ENCODE results near the gene ARG2. TPM values are rescaled to one million over a fixed set of nuclear protein-coding genes. Genes with fewer than 3 reads are reported as not detected.

ARG2 gene
- total and polyA plus RNA-seq, 3 donors from 2014 or later, result 3.8 to 5.3 (median 5.1) TPM

- Histone ChIP-seq H3K27me3 (no peaks in the 10 kb centered on the region), H3K36me3 (ENCODE audit: low read depth, missing control alignments) (no peaks in the 10 kb centered on the region), H3K4me3 (no peak overlapping the region), H3K9me3 (no peaks in the 10 kb centered on the region), H3K4me1 (no peaks in the 10 kb centered on the region), H3K27ac (no peak overlapping the region)
- WGBS, 2 donors, result 63 to 81% methylated on average over 1 of the region's 1 CpG
- TF ChIP-seq POLR2A (IDR thresholded peaks at IDR 0.05) (no peak), CTCF (IDR thresholded peaks at IDR 0.05) (no peak)
- intact Hi-C loops (cut with DNase I; ENCODE audit: low total_unique reads), result no loop called here
- DNase-seq, result no peak
Measured at GRCh38 chr14:67643713-67644112, 24.0 kb downstream of the ARG2 start.

GRCh38 chr14:67644428-67644827 is 24.7 kb downstream of the ARG2 start:
- no peak for DNase-seq
- Histone ChIP-seq H3K4me3 (no peak overlapping the region), H3K36me3 (ENCODE audit: low read depth, missing control alignments) (no peaks in the 10 kb centered on the region), H3K27ac (no peak overlapping the region), H3K27me3 (no peaks in the 10 kb centered on the region), H3K4me1 (no peaks in the 10 kb centered on the region), H3K9me3 (no peaks in the 10 kb centered on the region)
- WGBS, 2 donors, result 93 to 94% methylated on average over 2 of the region's 2 CpGs
- intact Hi-C loops (cut with DNase I; ENCODE audit: low total_unique reads), result no loop called here
- TF ChIP-seq CTCF (IDR thresholded peaks at IDR 0.05), result no peak
- TF ChIP-seq POLR2A (IDR thresholded peaks at IDR 0.05), result no peak

- H3K9me3 ChIP-seq, result no peaks in the 10 kb centered on the region
- H3K4me1 ChIP-seq, result no peaks in the 10 kb centered on the region
- no peaks in the 10 kb centered on the region for H3K27me3 ChIP-seq
- no peaks in the 10 kb centered on the region for H3K36me3 ChIP-seq (ENCODE audit: low read depth, missing control alignments)
- H3K27ac ChIP-seq, result no peak overlapping the region
- no peak overlapping the region for H3K4me3 ChIP-seq
- no peak for TF ChIP-seq POLR2A (IDR thresholded peaks at IDR 0.05)
- TF ChIP-seq CTCF (IDR thresholded peaks at IDR 0.05), result no peak
- intact Hi-C loops (cut with DNase I; ENCODE audit: low total_unique reads), result no loop called here
- WGBS, 2 donors, result 84% methylated on average over 5 of the region's 5 CpGs
- DNase-seq, result no peak
Measured at GRCh38 chr14:67645414-67645813, 25.7 kb downstream of the ARG2 start.

GRCh38 chr14:67646131-67646530 is 26.4 kb downstream of the ARG2 start:
- Histone ChIP-seq H3K9me3 (no peaks in the 10 kb centered on the region), H3K4me3 (no peak overlapping the region), H3K27ac (no peak overlapping the region), H3K27me3 (no peaks in the 10 kb centered on the region), H3K36me3 (ENCODE audit: low read depth, missing control alignments) (no peaks in the 10 kb centered on the region), H3K4me1 (no peaks in the 10 kb centered on the region)
- intact Hi-C loops (cut with DNase I; ENCODE audit: low total_unique reads), result no loop called here
- no peak for TF ChIP-seq CTCF (IDR thresholded peaks at IDR 0.05)
- TF ChIP-seq POLR2A (IDR thresholded peaks at IDR 0.05), result no peak
- 88% methylated on average over 3 of the region's 3 CpGs for WGBS, 2 donors
- DNase-seq, result no peak

GRCh38 chr14:67650151-67650550 is 30.4 kb downstream of the ARG2 start:
- intact Hi-C loops (cut with DNase I; ENCODE audit: low total_unique reads), result no loop called here
- H3K27ac ChIP-seq, result no peak overlapping the region
- 58 to 76% methylated on average over 1 of the region's 1 CpG for WGBS, 2 donors

More at GRCh38 chr14:67650151-67650550, 30.4 kb downstream of the ARG2 start:
- no peak for DNase-seq
- no peaks in the 10 kb centered on the region for H3K27me3 ChIP-seq
- no peaks in the 10 kb centered on the region for H3K4me1 ChIP-seq
- no peaks in the 10 kb centered on the region for H3K9me3 ChIP-seq
- TF ChIP-seq CTCF (IDR thresholded peaks at IDR 0.05), result no peak
- TF ChIP-seq POLR2A (IDR thresholded peaks at IDR 0.05), result no peak
- no peaks in the 10 kb centered on the region for H3K36me3 ChIP-seq (ENCODE audit: low read depth, missing control alignments)
- no peak overlapping the region for H3K4me3 ChIP-seq
